Measurements from ENCODE around the gene CTDSPL. TPM values are rescaled to one million over a fixed set of nuclear protein-coding genes. Genes with fewer than 3 reads are reported as not detected.

Gene CTDSPL
- total and polyA plus RNA-seq, 2 donors from 2014 or later = 55.9 to 78.3 TPM

DNA sequence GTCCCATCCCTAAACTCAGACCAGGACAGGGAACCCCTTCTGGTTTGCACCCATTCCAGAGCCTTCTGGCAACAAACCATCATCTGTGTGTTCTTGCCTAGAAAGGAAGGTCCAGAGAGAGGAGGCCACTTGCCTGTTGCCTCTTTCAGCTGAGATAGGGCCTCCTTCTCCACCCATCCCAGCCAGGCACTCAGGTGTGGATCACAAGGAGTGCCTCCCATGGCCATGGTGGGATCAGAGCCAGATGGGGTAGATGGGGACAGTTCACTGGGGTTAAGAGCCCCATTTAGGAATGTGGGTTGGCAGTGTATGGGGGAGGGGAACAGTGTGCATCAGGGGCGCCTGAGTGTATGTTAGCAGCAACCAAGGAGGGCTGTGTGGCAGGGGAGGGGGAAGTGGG, 8.9 kb upstream of the CTDSPL start:
- DNase-seq = no peak
- TF ChIP-seq, protein P1, sequence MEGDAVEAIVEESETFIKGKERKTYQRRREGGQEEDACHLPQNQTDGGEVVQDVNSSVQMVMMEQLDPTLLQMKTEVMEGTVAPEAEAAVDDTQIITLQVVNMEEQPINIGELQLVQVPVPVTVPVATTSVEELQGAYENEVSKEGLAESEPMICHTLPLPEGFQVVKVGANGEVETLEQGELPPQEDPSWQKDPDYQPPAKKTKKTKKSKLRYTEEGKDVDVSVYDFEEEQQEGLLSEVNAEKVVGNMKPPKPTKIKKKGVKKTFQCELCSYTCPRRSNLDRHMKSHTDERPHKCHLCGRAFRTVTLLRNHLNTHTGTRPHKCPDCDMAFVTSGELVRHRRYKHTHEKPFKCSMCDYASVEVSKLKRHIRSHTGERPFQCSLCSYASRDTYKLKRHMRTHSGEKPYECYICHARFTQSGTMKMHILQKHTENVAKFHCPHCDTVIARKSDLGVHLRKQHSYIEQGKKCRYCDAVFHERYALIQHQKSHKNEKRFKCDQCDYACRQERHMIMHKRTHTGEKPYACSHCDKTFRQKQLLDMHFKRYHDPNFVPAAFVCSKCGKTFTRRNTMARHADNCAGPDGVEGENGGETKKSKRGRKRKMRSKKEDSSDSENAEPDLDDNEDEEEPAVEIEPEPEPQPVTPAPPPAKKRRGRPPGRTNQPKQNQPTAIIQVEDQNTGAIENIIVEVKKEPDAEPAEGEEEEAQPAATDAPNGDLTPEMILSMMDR (IDR thresholded peaks at IDR 0.05; ENCODE audit: borderline replicate concordance, extremely low read depth, insufficient read depth) = no peak
- Histone ChIP-seq H3K36me3 (ENCODE audit: control insufficient read depth in 2 of 3, insufficient read depth in 3 of 3, low read length in 3 of 3) (peaks cover 0 to 2% (median 0%) of the 10 kb centered on the region in 3 donors), H3K27ac (ENCODE audit: low read depth in 2 of 2, low read length in 2 of 2) (no peak overlapping the region), H3K4me3 (ENCODE audit: low read length in 3 of 3) (no peak overlapping the region), H3K4me1 (ENCODE audit: control insufficient read depth in 2 of 3, insufficient read depth in 2 of 3, low read depth in 1 of 3, low read length in 3 of 3) (peaks cover 0 to 5% (median 0%) of the 10 kb centered on the region in 3 donors), H3K27me3 (ENCODE audit: control insufficient read depth, insufficient read depth, low read length) (no peaks in the 10 kb centered on the region), H3K9me3 (ENCODE audit: control insufficient read depth in 2 of 3, insufficient read depth in 1 of 3, low read length in 3 of 3) (no peaks in the 10 kb centered on the region), H3K9ac (ENCODE audit: low read length in 3 of 3) (no peak overlapping the region)
- FAIRE-seq = no peak
- intact Hi-C loops (cut with DNase I) = loop anchor here (10.0 kb wide), 1 partner anchor 112 kb away; no protein-coding TSS in a partner anchor

DNA sequence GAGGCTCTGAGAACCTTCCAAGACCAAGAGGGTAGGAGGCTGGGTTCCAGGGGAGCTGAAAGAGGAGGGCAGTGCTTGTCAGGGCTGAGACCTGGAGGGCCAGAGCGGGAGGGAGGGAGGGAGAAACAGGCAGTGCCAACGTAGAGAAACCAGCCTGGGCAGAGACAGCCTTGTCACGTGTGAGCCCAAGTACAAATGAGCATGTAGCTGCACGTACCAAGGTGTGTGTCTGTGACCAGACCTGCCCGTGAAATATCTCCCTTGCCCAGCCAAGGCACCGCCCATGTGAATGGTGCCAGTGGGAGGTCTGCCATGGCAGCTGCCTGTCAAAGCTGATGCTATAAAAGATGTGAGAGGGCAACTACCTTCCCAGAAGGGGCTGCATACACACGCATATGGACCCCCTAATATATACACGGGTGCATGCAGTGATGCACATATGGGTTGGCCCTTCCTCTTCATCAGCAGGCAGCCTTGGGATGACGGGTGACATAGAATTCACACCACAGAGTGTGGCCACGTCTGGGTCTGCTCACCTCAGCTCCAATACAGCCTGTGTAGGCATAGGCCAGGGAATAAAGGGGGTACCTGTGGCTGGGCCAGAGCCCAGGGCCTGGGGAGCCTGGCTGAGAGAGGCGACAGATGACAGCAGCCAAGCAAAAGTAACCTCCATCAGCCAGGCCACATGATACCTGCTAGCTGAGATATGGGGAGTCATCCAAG, 7.8 kb upstream of the CTDSPL start:
- no peaks in the 10 kb centered on the region for H3K27me3 ChIP-seq (ENCODE audit: control insufficient read depth, insufficient read depth, low read length)
- no peak overlapping the region for H3K27ac ChIP-seq (ENCODE audit: low read depth in 2 of 2, low read length in 2 of 2)
- intact Hi-C loops (cut with DNase I) = loop anchor here (10.0 kb wide), 1 partner anchor 111 kb away; no protein-coding TSS in a partner anchor
- H3K9me3 ChIP-seq (ENCODE audit: control insufficient read depth in 2 of 3, insufficient read depth in 1 of 3, low read length in 3 of 3) = no peaks in the 10 kb centered on the region
- peaks cover 0 to 2% (median 0%) of the 10 kb centered on the region in 3 donors for H3K36me3 ChIP-seq (ENCODE audit: control insufficient read depth in 2 of 3, insufficient read depth in 3 of 3, low read length in 3 of 3)
- FAIRE-seq = no peak
- no peak overlapping the region for H3K9ac ChIP-seq (ENCODE audit: low read length in 3 of 3)
- H3K4me3 ChIP-seq (ENCODE audit: low read length in 3 of 3) = no peak overlapping the region
- TF ChIP-seq, protein P1 (IDR thresholded peaks at IDR 0.05; ENCODE audit: borderline replicate concordance, extremely low read depth, insufficient read depth) = no peak
- DNase-seq = no peak
- peaks cover 0 to 3% (median 0%) of the 10 kb centered on the region in 3 donors for H3K4me1 ChIP-seq (ENCODE audit: control insufficient read depth in 2 of 3, insufficient read depth in 2 of 3, low read depth in 1 of 3, low read length in 3 of 3)

- no peak for FAIRE-seq
Measured at GRCh38 chr3:37855363-37855970, 6.2 kb upstream of the CTDSPL start.

More at GRCh38 chr3:37855363-37855970, 6.2 kb upstream of the CTDSPL start:
- Histone ChIP-seq H3K9ac (ENCODE audit: low read length in 3 of 3) (no peak overlapping the region), H3K9me3 (ENCODE audit: control insufficient read depth in 2 of 3, insufficient read depth in 1 of 3, low read length in 3 of 3) (no peaks in the 10 kb centered on the region), H3K4me3 (ENCODE audit: low read length in 3 of 3) (no peak overlapping the region), H3K27ac (ENCODE audit: low read depth in 2 of 2, low read length in 2 of 2) (no peak overlapping the region), H3K27me3 (ENCODE audit: control insufficient read depth, insufficient read depth, low read length) (no peaks in the 10 kb centered on the region), H3K36me3 (ENCODE audit: control insufficient read depth in 2 of 3, insufficient read depth in 3 of 3, low read length in 3 of 3) (peaks cover 0 to 2% (median 0%) of the 10 kb centered on the region in 3 donors), H3K4me1 (ENCODE audit: control insufficient read depth in 2 of 3, insufficient read depth in 2 of 3, low read depth in 1 of 3, low read length in 3 of 3) (peaks cover 3 to 8% (median 8%) of the 10 kb centered on the region in 3 donors)
- peak; percentile 83 to 91 (median 90) for DNase-seq
- TF ChIP-seq, protein P1 (IDR thresholded peaks at IDR 0.05; ENCODE audit: borderline replicate concordance, extremely low read depth, insufficient read depth) = peak; percentile 98
- intact Hi-C loops (cut with DNase I) = loop anchor here (10.0 kb wide), 1 partner anchor 109 kb away; no protein-coding TSS in a partner anchor

Measured in kidney (tissue), 14 donors.